ENCODE data around the gene IFITM2.
"Not testable (repeated sequence)": the region's sequence is repeated elsewhere in the genome, so short reads cannot be mapped to it uniquely, and the experiment has no call there.

DNA sequence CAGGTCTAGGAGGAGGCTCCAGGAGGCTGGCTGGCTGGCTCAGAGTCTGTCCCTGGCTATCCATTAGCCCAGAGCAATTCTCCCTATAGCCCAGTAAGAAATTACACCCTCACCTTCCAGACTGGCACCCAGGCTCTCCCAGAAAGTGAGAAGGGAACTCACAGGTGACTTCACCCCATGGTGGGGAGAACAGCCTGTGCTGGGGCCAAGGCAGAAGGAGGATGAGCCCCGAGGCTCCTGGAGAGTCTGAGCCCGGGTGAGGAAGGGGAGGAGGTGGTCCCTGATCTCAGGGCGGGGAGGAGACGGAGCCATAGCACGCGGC is 6.9 kb downstream of the IFITM2 start:
- TF ChIP-seq, protein P1, sequence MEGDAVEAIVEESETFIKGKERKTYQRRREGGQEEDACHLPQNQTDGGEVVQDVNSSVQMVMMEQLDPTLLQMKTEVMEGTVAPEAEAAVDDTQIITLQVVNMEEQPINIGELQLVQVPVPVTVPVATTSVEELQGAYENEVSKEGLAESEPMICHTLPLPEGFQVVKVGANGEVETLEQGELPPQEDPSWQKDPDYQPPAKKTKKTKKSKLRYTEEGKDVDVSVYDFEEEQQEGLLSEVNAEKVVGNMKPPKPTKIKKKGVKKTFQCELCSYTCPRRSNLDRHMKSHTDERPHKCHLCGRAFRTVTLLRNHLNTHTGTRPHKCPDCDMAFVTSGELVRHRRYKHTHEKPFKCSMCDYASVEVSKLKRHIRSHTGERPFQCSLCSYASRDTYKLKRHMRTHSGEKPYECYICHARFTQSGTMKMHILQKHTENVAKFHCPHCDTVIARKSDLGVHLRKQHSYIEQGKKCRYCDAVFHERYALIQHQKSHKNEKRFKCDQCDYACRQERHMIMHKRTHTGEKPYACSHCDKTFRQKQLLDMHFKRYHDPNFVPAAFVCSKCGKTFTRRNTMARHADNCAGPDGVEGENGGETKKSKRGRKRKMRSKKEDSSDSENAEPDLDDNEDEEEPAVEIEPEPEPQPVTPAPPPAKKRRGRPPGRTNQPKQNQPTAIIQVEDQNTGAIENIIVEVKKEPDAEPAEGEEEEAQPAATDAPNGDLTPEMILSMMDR (conservative IDR thresholded peaks at IDR 0.05 in 1 of 2, IDR thresholded peaks at IDR 0.05 in 1 of 2; ENCODE audit: low read depth in 1 of 2, low read length in 2 of 2) = not testable (repeated sequence)
- not testable (repeated sequence) for TF ChIP-seq EZH2 (IDR thresholded peaks at IDR 0.05; ENCODE audit: low read length, missing control alignments)

Measured in fibroblast of lung (primary cell).